HCT116 (cell line): Measurements from ENCODE around the gene DYNC1I1.

Experiments used
- EZH2 ChIP-seq: fragments of 200-600 bp; sonication (generic); IDR thresholded peaks from 2 replicates; pipeline ENCODE4 v1.6.1; 2017; ENCODE audit warnings: antibody characterized with exemption, mixed run types
- MAX ChIP-seq: IDR thresholded peaks from 2 replicates; pipeline ENCODE4 v1.6.1; 2012
- POLR2A ChIP-seq: IDR thresholded peaks from 2 replicates; pipeline ENCODE4 v1.7.0; 2011; ENCODE audit warnings: borderline replicate concordance; ENCODE audit not compliant: insufficient read depth, insufficient read length; ENCODE audit errors: extremely low read depth

- no peak for TF ChIP-seq POLR2A
- no peak for TF ChIP-seq EZH2
- no peak for TF ChIP-seq MAX
Measured at GRCh38 chr7:95917634-95918033, 145.3 kb downstream of the DYNC1I1 start.
